22Rv1 (cell line): Measurements from ENCODE around the gene RPS3.

ENCODE experiments used
- H3K27ac ChIP-seq: fragments of 450-650 bp; 2 replicates; pipeline ENCODE4 v1.5.1; 2017
- CTCF ChIP-seq: fragments of 450-650 bp; IDR thresholded peaks from 2 replicates; pipeline ENCODE4 v1.5.1; 2017; ENCODE audit warnings: mild to moderate bottlenecking
- ZFX ChIP-seq: fragments of 450-650 bp; IDR thresholded peaks from 2 replicates; pipeline ENCODE4 v1.6.1; 2017; ENCODE audit warnings: antibody characterized with exemption, borderline replicate concordance

The RPS3 gene

DNA sequence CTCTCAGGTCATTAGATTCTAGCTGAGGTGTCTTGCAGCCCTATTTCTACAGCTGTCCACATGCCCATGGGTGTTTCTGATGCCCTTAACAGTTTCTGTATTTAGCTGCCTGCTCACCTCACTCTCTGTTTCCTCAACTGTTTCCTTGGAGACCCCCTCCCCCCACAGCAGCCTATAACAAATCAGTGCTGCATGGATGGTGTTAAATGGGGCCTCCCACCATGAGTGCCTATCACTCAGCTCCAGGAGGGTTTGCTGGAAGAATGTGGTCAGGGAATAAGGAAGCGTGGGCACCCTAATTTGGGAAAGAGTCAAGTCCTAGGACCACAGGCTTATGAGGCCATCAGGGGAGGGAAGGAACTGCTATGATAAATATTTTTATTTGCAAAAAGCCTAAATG lies 25.1 kb downstream of the RPS3 start:
- no peak overlapping the region for H3K27ac ChIP-seq
- no peak for TF ChIP-seq CTCF
- TF ChIP-seq ZFX = no peak

DNA sequence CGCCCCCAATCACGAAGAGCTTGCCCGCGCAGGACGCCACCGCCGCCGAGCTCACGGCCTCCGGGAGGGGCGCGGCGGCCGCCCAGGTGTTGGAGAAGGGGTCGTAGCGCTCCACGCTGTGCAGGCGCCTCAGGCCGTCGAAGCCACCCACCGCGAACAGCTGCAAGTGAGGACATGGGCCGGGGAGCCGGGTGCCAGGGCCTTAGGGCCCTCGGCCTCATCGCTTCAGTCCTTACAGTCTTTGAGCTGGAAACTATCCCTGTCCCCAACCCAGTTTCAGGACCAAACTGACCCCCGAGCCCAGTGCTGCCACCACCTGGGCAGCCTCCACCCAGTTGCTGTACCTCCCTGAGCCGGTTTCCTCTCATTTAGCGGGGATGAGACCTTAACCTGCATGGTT lies 26.1 kb downstream of the RPS3 start:
- H3K27ac ChIP-seq = no peak overlapping the region
- TF ChIP-seq CTCF (peak; percentile 47), ZFX (no peak)

- TF ChIP-seq CTCF (no peak), ZFX (no peak)
- H3K27ac ChIP-seq = no peak overlapping the region
These were observed 27.4 kb downstream of the RPS3 start for GRCh38 chr11:75426720-75427086.

DNA sequence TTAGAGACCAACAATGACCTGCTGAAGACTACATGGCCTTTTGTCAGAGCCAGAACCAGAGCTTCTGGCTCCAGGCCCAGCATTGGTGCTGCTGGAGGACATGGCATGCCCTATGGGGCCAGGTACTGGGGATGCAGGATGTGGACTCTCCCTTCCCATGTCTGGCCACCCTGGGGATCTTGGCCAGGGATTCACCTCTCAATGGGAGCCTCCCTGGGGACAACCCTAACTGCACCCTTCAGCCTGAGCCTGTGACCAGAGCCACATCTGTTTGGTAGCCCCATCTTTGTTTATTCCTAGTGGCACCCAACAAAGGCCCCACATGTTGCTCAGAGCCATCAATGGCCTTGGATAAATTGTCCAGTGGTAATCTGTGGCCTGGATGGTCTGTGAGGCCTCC lies 27.9 kb downstream of the RPS3 start:
- no peak for TF ChIP-seq CTCF
- TF ChIP-seq ZFX = no peak
- H3K27ac ChIP-seq = no peak overlapping the region

GRCh38 chr11:75428281-75428724 lies 29.0 kb downstream of the RPS3 start:
- H3K27ac ChIP-seq = no peak overlapping the region
- no peak for TF ChIP-seq CTCF
- no peak for TF ChIP-seq ZFX

DNA sequence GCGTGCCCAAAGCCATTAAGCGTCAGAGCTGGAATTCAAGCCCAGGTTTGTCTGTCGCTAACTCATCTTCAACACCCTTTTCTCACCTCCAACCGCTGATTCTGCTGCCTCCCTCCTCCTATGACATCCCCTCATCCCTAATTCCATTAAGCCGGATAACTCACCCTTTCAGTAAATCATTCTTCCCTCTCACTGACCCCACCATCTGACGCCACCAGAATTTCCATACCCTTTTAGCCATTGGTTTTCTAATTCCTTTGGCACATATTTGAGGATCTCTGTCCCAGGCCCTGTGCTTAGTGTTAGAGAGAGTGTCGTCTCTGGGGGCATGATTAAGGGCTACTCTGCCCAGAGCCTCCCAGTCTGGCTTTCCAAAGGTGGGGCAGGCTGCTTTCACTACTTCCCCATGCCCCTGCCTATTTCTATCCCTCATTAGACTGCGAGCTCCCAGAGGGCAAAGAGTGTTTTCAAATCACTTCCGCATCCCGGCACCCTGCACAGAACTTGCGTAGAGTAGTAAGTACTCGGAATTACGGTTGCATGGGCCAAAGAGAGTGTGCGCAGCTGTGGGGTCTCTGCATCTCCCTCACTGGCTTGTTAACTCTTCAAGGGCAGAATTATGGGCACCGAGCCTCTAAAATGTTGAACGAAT lies 29.8 kb downstream of the RPS3 start:
- no peak for TF ChIP-seq CTCF
- no peak for TF ChIP-seq ZFX
- peak overlapping the region; percentile 82 for H3K27ac ChIP-seq

GRCh38 chr11:75429641-75429901 lies 30.3 kb downstream of the RPS3 start:
- H3K27ac ChIP-seq = peak overlapping the region; percentile 82
- TF ChIP-seq ZFX = no peak
- TF ChIP-seq CTCF = no peak
